Measurements from ENCODE around the gene HSPA9.
A peak's percentile ranks its signal among the peaks of the same experiment; 100 is the strongest.

Gene HSPA9

DNA sequence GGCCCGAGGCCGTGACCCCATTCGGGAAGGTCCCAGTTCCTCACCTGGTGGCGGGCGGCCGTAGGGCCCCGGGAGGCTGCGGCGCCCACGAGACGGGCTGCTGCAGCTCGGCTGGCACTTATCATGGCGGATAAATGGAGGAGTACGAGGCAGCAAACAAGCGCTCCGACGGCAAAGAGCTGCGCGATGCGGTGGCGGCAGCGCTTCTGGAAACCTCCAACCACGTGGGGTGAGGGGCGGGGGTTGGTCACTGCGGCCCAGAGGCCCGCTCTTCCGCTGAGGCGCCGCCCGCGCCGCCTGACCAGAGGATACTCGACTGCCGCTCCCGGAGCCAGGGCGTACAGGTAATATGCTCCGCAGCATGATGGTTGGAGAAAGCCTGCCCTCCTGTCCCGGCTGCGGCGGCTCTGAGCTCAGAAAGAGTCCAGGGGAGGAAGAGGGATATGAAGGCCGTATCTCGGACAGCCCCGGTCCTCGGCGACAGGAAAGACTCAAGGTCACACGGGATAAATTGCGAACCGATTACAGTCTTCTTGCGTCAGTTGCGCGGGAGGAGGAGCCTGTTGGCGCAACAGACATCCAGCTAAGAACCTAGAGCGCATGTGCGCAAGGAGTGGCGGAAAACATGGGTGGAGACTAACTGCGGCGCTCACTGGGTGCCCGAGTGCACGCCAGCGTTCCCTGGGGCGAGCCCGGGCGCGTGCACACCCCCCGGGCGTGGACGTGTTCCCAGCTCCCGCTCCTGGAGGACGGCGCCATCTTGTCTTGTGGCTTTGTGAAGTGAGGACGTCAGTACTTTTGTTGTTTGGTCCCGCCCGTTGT lies at the start of gene HSPA9:
HSPA9 (minus strand) TSS at position 208 of the 822 bp plus-strand sequence; CDS start at position 125, 83 bp downstream.
- peak; percentile 99 for DNase-seq (ENCODE audit: low spot score)

DNA sequence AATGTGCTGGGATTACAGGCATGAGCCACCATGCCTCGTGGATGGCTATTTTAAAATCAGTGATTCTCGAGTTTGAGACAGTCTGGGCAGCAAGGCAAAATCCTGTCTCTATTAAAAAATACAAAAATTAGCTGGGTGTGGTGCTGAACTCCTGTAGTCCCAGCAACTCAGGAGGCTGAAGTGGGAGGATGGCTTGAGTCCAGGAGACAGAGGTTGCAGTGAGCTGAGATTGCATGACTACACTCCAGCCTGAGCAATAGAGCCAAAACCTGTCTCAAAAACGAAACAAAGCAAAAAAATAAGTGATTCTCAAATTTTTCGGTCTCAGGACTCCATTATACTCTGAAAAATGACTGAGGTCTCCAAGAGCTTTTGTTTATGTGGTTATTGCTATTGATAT lies 47.9 kb upstream of the HSPA9 start:
- DNase-seq (ENCODE audit: low spot score) = no peak

DNA sequence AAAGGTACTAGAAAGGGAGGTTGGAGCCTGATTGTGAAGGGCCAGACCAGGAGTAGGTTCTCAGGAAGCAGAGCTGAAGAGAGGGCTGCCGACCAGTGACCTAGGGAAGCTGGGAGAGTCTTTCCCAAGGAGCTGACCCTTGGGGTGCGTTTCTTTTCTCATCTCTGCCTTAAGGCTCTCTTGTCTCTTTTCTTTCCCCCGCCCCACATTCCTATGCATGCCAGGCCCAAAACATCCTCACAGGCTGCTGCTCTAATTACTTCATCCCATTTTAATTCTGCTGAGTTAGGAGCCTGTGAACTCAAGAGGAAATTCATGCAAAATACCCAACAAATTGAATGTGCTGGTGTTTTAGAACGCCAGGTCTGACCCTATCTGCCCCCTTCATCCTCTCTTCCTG lies 46.9 kb upstream of the HSPA9 start:
- no peak for DNase-seq (ENCODE audit: low spot score)

DNA sequence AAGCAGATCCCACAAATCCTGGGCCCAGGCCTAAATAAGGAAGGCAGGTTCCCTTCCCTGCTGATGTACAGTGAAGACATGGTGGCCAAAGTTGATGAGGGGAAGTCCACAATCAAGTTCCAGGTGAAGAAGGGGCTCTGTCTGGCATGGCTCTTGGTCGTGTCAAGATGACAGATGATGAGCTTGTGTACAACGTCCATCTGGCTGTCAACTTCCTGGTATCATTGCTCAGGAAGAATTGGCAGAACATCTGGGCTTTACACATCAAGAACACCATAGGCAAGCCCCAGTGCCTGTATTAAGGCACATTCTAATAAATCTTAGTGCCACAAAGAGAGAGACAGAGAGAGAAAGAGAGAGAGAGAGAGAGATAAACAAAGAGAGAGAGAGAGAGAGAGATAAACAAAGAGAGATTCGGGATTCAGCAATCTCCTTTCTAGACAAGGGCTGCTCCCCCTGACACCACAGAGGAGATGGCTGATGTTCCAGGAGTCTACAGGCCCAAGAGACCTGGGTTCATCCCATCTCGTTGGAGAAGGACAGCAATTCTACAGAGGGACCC lies 45.5 kb upstream of the HSPA9 start:
- no peak for DNase-seq (ENCODE audit: low spot score)

DNA sequence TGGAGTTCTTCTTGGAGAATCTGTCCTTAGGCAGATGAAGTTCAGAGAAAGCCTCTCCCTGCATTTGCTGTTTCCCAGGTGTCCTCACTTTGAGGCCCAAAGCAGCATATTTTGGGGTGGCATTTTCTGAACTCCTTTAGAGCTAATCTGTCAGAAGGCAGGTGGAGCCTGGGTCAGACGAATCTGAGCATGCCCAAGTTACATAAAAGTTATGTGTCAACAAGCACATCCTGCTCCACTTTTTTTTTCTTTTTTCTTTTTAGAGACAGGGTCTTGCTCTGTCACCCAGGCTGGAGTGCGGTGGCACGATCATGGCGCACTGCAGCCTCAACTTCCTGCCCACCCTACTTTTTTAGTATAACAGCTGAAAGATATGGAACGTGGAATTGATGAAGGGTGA lies 41.3 kb upstream of the HSPA9 start:
- DNase-seq (ENCODE audit: low spot score) = no peak

DNA sequence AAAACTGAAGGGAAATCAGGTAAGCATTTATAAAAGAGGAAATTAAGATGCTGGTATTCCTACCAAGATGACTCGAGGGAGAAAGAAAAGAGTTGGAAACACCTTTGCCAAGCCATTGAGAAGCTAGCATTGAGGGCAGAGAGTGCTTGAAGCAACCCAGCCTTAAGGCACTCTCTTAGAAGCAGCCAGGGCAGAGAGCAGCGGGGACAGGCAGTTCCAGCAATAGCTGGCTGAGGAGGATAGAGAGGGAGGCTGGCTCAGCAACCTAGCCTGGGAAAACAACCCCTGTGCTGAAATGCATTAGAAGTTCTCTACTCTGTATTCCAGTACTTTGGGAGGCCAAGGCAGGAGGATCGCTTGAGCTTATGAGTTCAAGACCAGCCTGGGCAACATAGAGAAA lies 40.3 kb upstream of the HSPA9 start:
- DNase-seq (ENCODE audit: low spot score) = no peak

DNA sequence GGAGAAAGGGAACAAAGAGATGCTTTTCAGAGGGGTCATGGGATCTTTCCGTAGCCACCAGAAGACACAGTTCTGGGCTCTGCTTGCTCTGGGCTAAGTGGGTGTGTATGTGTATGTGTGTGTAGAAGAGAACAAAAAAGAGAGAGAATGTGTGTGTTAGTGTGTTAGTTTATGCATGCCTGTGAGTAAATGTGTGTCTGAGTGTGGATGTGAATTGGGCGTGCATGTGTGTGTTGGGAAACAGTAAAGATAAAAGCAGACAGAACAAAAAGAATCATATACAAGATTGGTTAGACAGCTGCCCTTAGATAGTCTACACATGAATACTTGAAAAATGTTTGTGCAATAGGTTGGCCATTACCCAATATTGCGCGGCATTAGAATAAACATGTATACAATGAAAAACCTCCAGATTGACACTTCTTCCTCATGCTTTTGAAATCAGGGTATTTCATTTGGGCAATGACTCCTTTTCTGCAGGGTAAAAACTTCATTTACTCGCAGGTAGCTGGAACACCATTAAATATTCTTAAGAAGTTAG lies 36.5 kb upstream of the HSPA9 start:
- no peak for DNase-seq (ENCODE audit: low spot score)

DNA sequence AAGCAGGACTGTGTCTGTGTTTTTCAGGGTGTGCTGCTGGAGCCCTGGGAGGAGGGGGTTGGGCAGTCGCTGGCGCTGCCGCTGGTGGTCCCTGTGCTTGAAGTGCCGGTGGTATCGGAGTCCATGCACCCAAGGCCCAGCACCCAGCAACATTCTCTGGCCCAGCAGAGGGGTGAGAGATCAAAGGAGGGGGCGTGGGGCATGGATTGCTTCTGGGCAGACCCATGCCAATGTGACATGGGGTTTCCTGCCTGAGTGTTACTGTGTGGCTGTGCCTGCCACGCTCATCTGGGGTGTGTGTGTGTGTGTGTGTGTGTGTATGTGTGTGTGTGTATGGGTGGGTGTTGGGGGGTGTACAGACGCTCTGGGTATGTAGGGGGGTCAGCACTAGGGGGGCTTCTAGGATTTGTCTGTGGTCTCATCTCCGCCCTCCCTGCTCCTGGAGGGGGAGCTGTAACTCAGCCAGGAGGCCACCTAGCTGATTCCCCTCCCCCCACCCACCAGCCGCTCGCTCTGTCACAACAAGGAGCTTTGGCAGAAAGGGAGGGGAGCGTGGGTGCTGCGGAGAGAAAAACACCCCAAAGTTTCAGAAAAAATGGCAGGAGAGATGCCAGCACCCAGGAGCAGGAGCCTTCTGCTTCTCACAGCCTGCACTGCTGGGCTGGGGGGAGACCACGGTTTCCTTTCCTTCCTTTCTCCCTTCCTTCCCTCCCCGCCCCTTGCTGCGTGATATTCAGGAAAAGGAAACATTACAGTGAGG lies 35.9 kb upstream of the HSPA9 start:
- peak; percentile 36 for DNase-seq (ENCODE audit: low spot score)

DNA sequence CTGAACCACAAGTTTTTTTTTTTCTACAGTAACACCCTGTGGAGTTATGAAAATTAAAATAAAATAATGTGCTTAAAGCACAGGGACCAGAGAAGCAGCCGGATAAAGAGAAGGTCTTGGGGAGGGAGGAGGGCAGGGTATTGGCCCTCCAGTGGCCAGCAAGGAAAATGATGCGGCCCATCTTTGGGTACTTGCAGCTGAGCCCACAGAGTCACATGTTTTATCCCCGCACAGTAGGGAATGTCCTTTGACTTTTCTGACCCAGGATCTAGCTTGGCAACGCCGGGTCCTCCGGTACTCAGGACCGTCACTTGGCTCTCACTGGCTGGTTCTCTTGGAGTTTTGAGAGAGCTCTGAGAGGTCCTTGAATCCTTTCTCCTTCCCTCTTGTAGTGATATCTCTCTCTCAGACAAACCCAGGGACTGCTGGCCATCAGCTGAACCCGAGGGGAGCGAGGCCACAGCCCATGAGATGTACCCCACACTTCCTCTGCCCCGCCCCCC lies 35.3 kb upstream of the HSPA9 start:
- DNase-seq (ENCODE audit: low spot score) = no peak

DNA sequence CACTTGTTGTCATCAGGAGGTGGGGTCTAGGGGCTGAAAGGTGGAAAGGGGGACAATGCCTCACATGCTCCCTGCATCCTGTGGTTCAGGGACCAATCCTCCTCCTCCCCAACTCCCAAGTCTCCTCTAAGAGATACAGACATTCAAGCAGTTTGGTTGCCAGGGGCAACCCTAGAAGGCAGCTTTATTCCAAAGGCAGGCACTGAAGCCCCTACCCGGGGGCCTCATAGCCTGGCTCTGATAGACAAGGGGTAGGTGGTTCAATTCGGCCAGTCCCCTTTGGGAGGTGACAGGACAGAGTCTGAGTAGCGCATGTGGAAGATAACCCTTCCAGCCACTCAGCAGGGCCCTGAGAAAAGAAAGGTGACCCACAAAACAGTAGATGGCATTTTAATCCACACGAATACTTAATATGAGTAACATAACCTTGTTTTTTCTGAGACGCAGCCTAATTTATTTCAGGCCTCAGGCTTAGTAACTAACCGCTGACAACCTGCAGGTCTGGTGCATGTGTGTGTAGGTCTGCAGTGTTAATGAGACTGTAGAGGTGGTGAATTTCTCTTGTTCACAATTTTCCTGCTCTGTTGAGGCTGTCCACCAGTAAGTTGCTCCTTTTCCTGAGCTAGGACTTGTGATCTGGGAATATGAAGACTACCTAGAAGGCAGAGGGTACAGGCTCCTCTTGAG lies 31.3 kb upstream of the HSPA9 start:
- no peak for DNase-seq (ENCODE audit: low spot score)

DNA sequence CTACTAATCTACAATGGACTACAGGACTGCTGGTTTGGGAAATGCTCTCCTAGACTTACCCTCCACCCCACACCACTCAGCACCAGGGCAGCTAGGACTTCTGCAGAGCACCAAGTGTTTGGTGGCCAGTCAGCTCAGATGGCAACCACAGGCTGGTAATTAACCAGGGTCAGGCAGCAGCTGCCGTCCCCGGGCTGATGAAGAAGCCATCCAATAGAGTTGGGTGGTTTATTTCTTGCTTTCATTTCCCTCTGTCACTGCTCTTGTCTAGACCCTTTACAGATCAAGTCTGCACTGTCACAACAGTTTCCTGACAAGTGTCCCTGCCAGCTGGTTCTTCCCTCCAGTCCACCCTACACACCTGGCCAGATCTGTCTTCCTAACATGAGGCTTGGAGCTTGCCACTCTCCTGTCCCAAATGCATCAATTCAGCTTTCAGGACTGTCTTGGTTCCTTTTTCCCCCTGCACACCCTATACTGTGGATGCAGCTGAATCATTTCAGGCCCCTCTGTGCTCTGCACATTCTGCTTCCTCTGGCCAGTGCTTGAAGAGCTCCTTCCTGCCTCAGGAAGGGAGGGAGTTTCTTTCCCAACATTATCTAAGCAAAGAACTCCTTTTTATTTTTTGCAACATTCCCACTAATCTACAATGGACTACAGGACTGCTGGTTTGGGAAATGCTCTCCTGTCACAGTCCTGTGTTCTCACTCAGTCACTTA lies 30.2 kb upstream of the HSPA9 start:
- no peak for DNase-seq (ENCODE audit: low spot score)

DNA sequence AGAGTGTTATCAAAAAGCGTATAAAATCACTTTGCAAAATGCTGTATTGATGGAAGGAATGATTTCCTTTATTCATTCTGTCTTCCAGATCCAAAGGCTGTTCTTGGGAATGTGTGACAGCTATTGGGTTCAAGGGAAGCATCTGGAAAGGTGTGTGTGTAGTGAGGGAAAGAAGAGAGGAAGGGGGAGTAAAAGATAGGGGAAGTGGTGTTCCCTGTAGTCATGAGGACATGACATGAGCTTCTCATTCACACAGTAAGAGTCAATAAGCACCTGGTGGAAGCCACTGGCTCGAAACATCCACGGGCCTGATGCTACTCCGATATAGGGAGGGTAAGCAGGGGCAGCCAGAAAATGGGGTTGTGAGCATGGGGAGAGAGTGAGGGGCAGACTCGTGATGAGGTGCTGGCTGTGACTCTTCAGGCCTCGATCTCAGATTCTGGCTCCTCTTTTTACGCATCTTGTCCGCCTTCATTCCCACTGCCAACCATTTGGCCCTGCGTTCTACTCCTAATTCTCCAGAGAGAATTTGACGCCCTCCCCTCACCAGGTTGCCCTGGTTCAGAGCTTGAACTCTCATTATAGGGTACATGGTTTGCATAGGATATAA lies 29.1 kb upstream of the HSPA9 start:
- DNase-seq (ENCODE audit: low spot score) = no peak

DNA sequence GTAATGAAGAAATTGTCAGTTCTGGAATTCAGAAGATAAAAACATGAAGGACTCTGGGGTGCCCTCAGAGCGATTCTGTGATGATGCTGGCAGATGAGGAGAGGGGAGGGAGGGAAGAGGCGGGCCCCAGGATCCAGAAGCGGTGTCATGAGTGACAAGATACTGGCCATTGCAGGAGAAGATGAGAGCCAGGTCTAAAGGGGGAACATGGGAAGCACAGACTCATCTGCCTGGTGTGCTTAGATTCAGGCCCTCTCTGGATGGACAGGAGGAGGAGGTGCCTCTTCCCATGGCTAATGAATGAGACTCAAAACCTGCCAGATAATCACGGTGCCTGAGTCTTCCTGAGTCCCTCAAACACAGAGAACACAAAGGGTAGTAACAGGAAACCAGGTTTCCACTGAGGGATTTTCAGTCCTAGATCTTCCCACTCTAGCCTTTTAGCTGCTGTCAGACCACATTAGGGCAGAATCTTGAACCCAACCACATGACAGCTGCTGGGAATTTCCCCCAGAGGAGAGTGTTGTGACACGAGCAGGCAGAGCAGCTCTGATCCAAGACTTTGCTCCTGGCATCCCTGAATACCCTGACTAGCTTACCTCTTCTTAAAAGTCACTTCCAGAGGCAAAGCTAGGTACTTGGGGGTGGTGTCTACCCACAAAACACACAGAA lies 28.2 kb upstream of the HSPA9 start:
- DNase-seq (ENCODE audit: low spot score) = peak; percentile 30

DNA sequence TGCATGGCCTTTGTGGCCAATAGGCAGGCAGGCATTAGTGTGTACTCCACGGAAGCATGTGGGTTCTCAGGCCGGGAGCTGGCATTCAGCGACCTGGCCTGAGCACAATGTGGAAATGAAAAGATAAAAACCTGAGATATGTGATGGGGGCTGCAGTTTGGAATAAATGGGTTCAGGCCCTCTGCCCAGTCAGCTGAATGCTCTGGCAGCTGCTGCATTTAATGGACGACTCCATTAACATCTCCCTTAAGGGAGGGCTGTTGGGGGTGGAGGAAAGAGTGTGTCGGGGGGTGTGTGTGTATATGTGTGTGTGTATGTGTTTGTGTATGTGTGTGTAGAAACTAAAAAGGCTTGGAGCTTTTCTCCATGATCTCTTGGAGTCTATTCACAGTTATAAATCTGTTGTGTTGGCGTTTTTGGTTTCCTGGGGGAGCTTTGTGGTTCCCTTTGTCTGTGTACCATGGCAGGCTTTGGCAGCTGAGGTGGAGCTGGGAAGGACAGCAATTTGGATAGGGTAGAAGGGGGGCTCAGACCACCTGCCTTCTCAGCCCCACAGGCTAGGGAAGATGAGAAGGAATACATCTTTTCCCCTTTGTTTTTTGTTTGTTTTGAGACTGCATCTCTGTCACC lies 27.3 kb upstream of the HSPA9 start:
- DNase-seq (ENCODE audit: low spot score) = no peak

DNA sequence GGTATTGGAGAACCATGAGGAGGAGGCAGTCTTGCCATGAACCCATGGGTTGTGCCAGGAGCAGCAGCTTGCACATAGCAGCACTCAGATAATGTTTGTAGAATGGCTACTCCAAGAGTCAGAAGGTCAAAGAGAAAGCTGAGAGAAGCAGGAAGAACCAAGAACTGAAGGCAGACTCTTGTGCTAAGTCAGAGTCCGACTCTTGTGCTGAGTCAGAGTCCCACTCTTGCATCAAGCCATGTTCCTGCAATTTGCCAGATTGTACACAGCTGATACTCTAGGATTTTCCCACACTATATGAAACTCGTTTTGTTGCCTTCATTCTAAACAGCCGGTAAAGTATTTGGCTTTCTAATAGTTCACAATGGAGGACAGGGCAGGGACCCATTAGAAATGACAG lies 26.2 kb upstream of the HSPA9 start:
- peak; percentile 86 for DNase-seq (ENCODE audit: low spot score)

DNA sequence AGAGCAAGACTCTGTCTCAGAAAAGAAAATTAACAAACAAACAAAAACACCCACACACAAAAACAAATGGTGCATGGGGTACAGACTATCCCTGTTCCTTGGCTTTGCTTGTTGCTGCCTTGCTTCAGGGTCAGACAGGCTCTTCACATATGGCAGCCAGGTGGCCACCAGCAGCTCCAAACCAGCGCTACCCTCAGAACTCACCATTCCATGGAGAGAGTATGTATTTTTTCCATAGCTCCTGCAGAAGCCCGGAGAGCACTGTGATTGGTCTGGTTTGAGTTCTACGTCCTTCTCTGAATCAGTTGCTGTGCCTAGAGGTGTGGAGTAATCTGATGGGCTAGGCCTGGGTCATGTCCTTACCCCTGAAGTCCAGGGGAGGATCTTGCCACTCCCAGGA lies 25.2 kb upstream of the HSPA9 start:
- DNase-seq (ENCODE audit: low spot score) = no peak

DNA sequence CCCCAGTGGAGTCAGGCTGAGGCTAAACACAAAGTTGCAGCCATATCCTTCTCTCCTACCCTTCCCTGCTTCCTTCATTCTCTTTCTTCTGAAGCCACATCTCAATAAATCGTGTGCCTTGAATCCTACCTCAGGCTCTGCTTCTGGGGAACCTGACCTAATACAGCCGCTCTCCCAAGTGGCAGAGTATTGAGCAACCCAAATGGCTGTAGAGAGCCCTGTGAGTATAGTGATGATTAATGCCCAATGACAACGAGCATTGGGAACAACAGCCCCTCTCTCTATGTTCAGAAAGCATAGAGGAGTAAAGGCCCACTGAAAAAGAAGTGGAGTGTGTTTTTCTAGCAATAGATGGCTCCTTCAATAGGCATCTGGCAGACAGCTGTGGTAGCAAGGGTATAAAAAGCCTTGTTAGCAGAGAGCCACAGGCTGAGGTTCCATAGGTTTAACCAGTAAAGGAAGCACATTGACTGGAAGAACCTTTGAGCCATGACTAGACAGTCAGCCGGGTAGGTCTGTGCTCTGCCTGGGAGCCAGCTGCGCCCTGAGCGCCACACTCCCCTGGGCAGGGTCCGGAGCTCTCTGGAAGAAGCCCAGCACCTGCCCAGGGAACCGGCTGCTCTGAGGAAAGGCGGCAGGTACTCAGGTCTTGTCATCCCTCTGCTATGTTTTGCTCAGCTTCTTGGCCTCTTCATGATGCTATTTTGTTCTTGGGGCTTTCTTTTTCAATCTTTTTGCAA lies 22.6 kb upstream of the HSPA9 start:
- DNase-seq (ENCODE audit: low spot score) = no peak

DNA sequence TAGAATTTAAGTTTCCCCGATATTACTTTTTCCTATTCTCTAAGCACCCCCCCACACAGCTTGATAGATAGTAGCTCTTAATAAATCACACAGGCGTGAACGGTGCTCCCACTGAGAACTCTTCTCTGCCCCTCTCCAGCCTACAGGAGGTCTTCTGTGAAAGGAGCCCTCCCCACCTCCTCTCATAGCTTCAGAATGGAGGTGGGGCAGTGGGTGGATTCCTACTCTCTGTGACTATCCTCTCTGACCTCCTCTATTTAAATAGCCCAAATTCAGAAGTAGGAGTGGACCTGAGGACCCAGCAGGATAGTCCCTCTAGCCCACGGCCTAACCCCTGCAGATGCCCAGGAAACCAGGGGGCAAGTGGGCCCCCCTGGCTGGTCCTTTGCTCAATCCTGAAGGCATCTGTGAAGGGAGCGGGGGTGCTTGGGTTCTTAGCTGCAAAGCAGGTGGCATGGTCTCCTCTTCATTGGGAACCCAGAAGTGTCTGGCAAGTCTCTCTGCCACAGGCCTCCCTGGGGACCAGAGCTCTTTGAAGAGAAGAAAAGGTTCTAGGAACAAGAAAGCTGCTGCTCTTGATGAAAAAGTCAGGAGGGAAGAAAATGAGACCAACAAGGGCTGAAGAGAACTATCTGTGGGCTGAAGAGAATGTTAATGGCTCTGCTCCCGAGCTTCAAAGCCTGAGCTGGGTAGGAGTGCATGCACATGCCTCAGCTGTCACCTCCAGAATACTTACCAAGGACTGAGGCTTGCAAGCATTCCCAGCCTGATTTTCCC lies 21.1 kb upstream of the HSPA9 start:
- no peak for DNase-seq (ENCODE audit: low spot score)

Data from GM03348 (cell line).